ENCODE results near the gene MBLAC1. TPM values are rescaled to one million over a fixed set of nuclear protein-coding genes. Genes with fewer than 3 reads are reported as not detected.

The MBLAC1 gene
- total RNA-seq, 1 experiment from 2014 or later = 1.2 TPM

GRCh38 chr7:100163871-100164270 is 37.1 kb downstream of the MBLAC1 start:
- no peak overlapping the region for H3K27ac Mint-ChIP-seq (ENCODE audit: unreplicated experiment)
- TF ChIP-seq, protein P1, sequence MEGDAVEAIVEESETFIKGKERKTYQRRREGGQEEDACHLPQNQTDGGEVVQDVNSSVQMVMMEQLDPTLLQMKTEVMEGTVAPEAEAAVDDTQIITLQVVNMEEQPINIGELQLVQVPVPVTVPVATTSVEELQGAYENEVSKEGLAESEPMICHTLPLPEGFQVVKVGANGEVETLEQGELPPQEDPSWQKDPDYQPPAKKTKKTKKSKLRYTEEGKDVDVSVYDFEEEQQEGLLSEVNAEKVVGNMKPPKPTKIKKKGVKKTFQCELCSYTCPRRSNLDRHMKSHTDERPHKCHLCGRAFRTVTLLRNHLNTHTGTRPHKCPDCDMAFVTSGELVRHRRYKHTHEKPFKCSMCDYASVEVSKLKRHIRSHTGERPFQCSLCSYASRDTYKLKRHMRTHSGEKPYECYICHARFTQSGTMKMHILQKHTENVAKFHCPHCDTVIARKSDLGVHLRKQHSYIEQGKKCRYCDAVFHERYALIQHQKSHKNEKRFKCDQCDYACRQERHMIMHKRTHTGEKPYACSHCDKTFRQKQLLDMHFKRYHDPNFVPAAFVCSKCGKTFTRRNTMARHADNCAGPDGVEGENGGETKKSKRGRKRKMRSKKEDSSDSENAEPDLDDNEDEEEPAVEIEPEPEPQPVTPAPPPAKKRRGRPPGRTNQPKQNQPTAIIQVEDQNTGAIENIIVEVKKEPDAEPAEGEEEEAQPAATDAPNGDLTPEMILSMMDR (IDR thresholded peaks at IDR 0.05; ENCODE audit: unreplicated experiment) = no peak
- CTCF ChIA-PET = no interaction called here
- H3K27me3 Mint-ChIP-seq (ENCODE audit: unreplicated experiment) = peaks cover 36% of the 10 kb centered on the region
- peaks cover 18% of the 10 kb centered on the region for H3K36me3 Mint-ChIP-seq (ENCODE audit: insufficient read depth, unreplicated experiment)
- H3K4me1 Mint-ChIP-seq (ENCODE audit: low read depth, unreplicated experiment) = peaks cover 17% of the 10 kb centered on the region
- no peaks in the 10 kb centered on the region for H3K9me3 Mint-ChIP-seq (ENCODE audit: low read depth, unreplicated experiment)
- BruUV-seq (replicated peaks) = no TSS peak
- DNase-seq = no peak
- H3K4me3 Mint-ChIP-seq (ENCODE audit: low read depth, unreplicated experiment) = no peak overlapping the region
- intact Hi-C loops (cut with micrococcal nuclease; ENCODE audit: unreplicated experiment) = no loop called here

DNA sequence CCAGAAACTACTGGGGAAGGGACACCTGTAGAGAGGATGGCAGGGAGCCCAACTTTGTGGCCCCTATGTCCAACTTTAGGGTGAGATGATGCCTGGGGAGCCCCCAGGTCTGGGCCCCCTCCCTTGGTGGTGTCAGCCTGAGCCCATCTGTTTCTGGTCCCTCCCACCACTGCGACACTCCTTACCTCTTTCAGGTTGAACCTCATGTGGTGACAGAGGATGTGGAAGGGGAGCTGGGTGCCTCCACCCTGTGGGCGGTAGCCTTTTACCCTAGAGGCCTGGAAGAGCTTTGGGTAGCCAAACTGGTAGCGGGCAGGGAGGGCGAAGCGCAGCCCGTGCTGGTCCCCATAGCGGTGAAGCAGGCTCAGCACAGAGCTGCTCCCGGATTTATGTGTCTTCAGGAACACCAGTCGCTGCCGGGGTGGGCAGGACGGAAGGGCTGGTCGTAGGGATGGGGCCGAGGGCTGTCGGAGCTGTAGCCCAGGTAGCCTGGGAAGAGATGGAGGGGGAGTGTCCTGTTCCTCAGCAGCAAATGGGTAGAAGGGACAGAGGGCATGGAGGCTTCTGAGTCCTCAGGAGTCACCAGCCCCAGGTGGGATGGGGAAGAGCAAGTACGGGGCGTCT is 39.7 kb downstream of the MBLAC1 start:
- H3K4me1 Mint-ChIP-seq (ENCODE audit: low read depth, unreplicated experiment) = peaks cover 27% of the 10 kb centered on the region
- CTCF ChIA-PET = interaction anchor here (1.0 kb wide), 1 partner anchor 18 kb away, joined by 4 read pairs; the partner anchor contains the start of gene LAMTOR4
- BruUV-seq (replicated peaks) = no TSS peak
- H3K36me3 Mint-ChIP-seq (ENCODE audit: insufficient read depth, unreplicated experiment) = peaks cover 7% of the 10 kb centered on the region
- TF ChIP-seq, protein P1 (IDR thresholded peaks at IDR 0.05; ENCODE audit: unreplicated experiment) = no peak
- peaks cover 54% of the 10 kb centered on the region for H3K27me3 Mint-ChIP-seq (ENCODE audit: unreplicated experiment)
- no peak overlapping the region for H3K27ac Mint-ChIP-seq (ENCODE audit: unreplicated experiment)
- no peak for DNase-seq
- intact Hi-C loops (cut with micrococcal nuclease; ENCODE audit: unreplicated experiment) = no loop called here
- H3K9me3 Mint-ChIP-seq (ENCODE audit: low read depth, unreplicated experiment) = no peaks in the 10 kb centered on the region
- H3K4me3 Mint-ChIP-seq (ENCODE audit: low read depth, unreplicated experiment) = no peak overlapping the region

DNA sequence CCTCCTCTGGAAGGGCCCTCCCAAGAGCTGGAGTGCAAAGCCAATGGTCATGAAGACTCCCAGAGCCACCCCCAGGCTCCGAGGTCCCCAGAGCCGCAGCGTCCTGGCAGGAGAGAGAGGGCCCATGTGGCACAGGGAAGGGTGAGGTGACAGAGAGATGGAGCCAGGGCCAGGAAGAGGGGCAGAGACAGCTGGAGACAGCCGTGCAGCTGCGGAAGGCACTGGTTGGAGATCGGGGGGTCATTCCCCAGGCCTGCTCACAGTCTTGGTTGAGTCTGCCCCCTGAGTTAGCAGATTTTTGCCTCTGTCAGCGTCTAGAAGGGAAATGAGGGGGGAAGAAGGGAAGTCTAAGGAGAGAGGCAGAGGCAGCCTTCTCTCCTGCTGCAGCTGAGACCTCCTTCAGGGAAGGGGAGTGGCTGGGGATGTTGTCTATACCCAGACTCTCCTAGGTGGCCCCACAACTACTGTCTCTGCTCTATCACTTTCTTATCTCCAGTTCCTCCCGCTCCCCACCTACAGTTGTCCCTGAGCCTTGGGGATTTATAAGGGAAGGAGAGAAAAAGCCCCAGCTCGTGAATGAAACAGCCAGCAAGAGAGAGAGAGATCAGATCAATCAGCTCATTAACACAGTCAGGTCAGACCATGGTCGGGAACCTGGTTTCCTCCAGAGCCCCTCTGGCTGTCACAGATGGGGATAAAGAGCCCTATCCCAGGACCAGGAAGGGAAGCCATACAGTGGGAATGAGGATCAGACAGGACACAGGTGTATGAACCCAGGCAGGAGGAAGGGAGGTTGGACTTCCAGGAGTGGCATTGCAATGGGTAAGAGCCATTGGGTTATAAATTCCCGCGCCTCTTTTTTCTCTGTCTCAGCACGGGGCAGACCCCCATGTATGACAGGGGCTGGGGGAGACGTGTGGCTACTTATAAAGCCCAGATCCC is 40.5 kb downstream of the MBLAC1 start:
- intact Hi-C loops (cut with micrococcal nuclease; ENCODE audit: unreplicated experiment) = no loop called here
- TF ChIP-seq, protein P1 (IDR thresholded peaks at IDR 0.05; ENCODE audit: unreplicated experiment) = no peak
- no peak for DNase-seq
- Mint-ChIP-seq H3K36me3 (ENCODE audit: insufficient read depth, unreplicated experiment) (peaks cover 13% of the 10 kb centered on the region), H3K4me3 (ENCODE audit: low read depth, unreplicated experiment) (peak overlapping the region; percentile 67), H3K4me1 (ENCODE audit: low read depth, unreplicated experiment) (peaks cover 27% of the 10 kb centered on the region), H3K27me3 (ENCODE audit: unreplicated experiment) (peaks cover 54% of the 10 kb centered on the region), H3K9me3 (ENCODE audit: low read depth, unreplicated experiment) (no peaks in the 10 kb centered on the region), H3K27ac (ENCODE audit: unreplicated experiment) (no peak overlapping the region)
- CTCF ChIA-PET = interaction anchor here (1.0 kb wide), 1 partner anchor 19 kb away, joined by 4 read pairs; the partner anchor contains the start of gene LAMTOR4
- BruUV-seq (replicated peaks) = no TSS peak

DNA sequence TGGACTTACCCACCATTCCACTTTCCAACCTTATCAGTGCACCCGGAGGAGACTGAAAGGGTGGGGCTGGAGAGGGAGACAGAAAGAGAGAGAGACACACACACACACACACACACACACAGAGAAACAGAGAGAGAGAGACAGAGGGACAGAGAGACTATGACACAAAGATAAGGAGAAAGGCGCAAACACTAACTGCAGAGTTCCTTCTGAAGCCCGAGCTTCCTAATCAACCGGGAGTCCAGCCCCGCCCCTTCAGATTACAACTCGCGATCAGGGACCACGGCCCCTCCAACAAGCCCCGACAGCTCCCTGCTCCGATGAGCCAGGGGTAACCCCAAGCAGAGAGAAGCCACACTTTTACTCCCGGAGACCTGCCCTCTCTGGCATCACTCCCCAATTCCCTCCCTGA is 41.2 kb downstream of the MBLAC1 start:
- CTCF ChIA-PET = no interaction called here
- Mint-ChIP-seq H3K27ac (ENCODE audit: unreplicated experiment) (peak overlapping the region; percentile 55), H3K4me3 (ENCODE audit: low read depth, unreplicated experiment) (peak overlapping the region; percentile 67), H3K9me3 (ENCODE audit: low read depth, unreplicated experiment) (no peaks in the 10 kb centered on the region), H3K4me1 (ENCODE audit: low read depth, unreplicated experiment) (peaks cover 27% of the 10 kb centered on the region), H3K27me3 (ENCODE audit: unreplicated experiment) (peaks cover 54% of the 10 kb centered on the region), H3K36me3 (ENCODE audit: insufficient read depth, unreplicated experiment) (peaks cover 13% of the 10 kb centered on the region)
- TF ChIP-seq, protein P1 (IDR thresholded peaks at IDR 0.05; ENCODE audit: unreplicated experiment) = no peak
- no peak for DNase-seq
- intact Hi-C loops (cut with micrococcal nuclease; ENCODE audit: unreplicated experiment) = no loop called here
- no TSS peak for BruUV-seq (replicated peaks)
